Ureter (tissue), 1 donor: ENCODE data around the gene SUMO3. TPM values are rescaled to one million over a fixed set of nuclear protein-coding genes. Genes with fewer than 3 reads are reported as not detected.
A peak's percentile ranks its signal among the peaks of the same experiment; 100 is the strongest.

Source experiments
- DNase-seq: peaks from one replicate; pipeline ENCODE4 v3.0.0-alpha.2; 2020; ENCODE audit warnings: low spot score
- total RNA-seq: library from RNA; stranded (reverse); gene quantifications from one replicate; pipeline ENCODE4 v1.2.4, GENCODE V29; 2023
- donor health status: DM: yes; HTN: yes; CAD: no.

Gene SUMO3
- total RNA-seq = 73.4 TPM

DNA sequence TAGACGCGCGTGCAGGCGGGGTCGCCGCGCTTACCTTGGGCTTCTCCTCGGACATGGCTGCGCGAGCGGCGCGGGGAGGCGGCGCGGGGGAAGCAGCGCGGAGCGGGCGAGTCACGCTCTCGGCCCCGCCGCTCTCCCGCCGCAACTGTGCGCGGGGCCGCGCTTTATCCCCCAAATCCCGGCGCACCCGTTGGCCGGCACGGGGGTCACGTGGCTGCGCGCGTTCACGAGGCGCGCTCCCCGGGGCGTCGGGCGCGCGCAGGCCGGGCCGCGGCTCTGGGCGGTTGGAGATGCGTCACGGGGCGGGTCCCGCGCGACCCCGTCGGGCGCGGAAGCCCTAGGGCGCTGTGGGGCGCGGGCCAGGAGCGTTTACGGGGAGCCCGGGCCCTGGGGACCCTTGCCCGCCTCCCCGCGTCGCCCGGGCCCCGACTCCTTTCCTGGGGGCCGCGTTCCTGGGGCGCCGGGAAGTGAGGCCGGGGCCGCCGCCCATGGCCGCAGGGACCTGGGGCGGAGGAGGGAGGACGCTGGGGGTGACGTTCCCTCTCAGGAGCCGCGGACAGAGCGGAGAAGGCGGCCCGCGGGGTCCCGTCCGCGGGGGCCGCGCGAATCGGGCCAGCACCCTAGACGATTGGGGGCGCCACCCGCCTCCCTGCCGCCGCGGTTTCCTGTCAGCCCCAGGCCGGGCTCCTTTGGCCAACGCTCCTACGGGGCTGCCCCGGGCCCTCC is at the start of gene SUMO3:
TSS of gene SUMO3 (minus strand) at position 149 of the 726 bp plus-strand sequence. CDS start at position 55, 94 bp downstream.
- peak; percentile 81 for DNase-seq

DNA sequence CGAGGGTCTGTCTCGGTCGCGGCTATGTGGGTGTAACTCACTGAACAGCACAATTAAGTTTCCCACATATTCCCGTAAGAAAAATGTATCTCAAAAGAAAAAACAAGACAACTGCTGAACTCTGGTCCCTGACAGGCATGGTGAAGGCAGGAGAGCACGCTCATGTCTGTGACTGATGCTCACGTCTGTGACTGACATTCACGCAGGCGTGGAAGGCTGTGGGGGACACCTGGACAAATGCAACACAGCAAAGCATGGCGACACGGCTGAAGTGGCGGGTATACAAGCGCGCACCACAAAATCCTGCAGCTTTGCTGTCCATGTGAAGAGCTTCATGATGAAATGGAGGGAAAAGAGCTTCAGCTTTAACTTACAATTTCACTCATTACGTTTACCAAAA is 49.6 kb upstream of the SUMO3 start:
- no peak for DNase-seq

DNA sequence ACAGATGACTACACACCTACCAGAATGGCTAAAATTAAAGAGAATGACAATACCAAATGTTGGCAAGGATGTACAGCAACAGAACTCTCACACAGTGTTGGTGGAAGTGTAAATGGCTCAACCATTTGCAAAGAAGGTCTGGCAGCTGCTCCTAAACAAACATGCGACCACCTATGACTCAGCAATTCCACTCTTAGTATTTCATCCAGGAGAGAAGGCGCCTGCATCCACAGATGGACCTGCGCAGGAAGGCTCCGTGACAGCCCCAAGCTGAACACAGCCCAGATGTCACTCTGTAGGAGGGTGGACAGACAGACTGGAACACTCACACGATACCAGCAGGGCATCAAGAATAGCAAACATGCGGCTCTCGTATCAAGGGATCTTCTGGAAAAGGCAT is 48.9 kb upstream of the SUMO3 start:
- no peak for DNase-seq

DNA sequence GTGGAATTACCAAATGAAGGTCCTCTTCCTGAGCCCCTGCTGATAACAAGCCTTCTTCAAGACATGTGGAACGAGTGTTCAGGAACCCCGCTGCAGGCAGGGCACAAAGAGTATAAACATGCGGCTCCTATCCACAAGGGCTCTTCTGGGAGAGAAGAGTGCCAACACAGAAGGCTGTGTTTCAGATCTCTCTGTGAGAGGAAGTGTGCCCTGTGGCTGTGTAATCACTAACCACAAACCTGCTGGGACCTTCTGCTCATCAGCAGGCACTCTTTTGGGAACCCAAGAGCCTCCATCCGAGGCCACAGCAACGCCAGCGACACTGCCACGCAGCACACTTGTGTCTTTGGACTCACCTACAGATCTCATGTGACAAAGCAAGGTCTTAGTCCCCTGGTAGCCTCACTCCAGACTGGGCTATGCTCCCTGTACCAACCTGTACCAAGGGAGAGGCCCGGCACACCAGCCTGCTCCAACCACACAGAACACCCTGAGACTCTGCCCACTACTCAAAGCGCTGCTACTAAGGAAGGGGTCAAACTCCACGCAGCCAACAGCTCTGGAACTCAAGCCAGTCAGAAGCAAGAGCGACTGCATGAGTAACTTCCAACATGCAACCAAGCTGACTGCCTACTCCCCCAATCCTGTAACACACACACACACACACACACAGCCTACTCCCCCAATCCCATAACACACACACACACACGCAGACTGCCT is 47.9 kb upstream of the SUMO3 start:
- DNase-seq = no peak

DNA sequence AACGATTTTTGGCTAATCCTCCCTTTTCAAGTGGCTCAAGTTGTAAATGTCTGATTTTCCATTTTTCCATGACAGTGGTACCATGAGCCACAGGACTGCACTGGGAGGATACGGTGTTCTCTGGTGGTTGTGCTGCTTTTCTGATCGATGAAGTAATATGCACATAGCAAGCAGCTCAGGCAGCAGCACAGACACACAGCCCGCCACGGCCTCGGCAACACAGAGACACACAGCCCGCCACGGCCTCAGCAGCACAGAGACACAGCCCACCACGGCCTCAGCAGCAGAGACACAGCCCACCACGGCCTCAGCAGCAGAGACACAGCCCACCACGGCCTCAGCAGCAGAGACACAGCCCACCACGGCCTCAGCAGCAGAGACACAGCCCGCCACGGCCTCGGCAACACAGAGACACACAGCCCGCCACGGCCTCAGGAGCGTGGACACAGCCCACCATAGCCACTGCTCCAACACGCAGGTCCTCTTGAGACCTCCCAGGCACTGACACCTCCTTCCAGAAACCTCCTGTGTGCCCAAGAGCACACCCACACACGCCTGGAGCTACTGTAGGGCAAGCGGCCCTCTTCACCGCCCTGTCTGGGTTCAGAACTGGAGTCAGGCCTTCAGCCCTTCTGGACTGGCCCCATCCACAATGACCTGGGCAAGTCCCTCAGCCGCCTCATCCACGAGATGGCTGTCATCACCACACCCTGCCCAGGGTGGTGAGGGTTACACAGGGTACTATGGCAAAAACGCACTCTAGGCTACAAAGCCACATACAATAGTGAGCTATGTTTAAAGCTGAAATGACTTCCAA is 45.2 kb upstream of the SUMO3 start:
- no peak for DNase-seq

DNA sequence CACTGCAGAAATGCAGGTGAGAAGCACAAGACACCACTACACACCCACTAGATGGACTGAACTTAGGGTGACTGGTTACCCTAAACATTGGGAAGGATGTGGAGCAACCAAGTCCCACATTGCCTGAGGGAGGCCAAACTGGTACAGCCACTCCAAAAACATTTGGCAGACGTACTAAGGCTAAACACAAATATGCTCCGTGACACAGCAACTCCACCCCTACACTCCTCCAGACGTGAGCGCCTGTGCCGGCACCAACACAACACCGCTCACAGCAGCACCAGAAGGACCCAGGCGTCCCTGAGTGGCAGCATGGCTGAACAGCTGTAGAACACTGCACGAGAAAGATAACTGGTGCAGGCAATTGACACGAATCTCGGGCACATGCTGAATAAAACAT is 40.9 kb upstream of the SUMO3 start:
- no peak for DNase-seq

DNA sequence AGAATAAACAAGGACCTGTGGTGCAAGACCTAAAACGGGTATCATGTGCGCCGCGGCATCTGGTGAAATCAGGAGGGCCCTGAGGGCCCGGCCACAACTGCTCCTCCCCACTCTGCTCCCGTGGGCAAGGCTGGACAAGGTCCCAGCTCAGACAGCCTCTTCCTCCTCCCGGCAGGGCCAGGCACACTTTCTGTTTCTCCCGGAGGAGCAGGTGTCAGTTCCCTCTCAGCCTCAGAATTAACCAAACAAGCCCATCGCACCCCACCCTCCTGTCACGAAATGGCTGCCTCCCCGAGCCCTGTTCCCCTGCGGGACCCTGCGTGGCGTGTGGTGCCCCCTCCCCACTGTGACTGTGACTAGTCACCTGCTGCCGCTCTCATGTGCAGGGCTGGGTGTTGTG is 40.4 kb upstream of the SUMO3 start:
- DNase-seq = no peak

DNA sequence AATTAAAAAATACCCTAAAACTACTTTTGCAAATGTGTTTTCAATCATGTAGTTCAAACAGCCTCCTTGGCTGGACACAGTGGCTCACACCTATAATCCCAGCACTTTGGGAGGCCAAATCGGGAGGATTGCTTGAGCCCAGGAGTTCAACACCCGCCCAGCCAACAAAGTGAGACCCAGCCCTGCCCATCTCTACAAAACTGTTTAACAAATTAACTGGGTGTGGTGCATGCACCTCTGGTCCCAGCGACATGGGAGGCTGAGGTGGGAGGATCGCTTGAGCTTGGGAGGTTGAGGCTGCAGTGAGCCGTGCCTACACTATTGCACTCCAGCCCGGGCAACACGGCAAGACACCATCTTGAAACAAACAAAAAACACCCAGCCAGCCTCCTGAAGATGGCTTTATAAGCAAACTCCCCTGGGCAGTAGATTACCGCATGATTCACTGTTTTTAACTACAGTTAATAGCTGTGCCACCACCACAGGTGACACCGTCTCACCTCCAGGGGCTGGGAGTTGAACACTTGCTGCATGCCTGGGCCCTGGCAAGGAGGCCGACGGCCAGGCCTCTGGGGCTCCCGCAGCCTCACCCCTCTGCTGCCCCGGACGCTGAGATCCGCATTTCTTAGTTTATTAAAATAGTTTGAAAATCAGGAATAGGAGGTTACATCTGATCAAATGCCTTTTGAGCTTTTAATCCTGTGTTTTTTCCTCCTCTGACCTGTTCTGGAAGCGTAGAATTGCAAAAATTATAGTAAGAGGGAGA is 39.4 kb upstream of the SUMO3 start:
- DNase-seq = no peak

DNA sequence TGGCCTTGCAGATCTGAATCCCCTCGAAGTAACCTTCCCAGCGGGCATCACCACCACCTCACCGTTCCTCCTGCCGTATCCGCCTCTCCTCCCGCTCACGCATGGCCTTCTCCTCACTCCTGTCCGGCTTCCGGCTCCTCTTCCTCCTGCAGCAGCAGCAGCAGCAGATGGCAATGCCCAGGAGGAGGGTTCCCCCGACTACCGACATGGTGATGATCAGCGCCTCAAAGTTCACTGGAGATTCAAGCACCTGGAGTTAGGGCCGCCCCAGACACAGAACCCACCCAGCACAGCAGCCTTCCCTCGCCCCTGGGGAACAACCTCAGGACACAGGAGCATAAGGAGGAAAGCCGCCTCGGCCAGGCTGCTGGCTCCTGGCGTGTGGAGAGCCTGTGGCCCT is 38.3 kb upstream of the SUMO3 start:
- DNase-seq = no peak

DNA sequence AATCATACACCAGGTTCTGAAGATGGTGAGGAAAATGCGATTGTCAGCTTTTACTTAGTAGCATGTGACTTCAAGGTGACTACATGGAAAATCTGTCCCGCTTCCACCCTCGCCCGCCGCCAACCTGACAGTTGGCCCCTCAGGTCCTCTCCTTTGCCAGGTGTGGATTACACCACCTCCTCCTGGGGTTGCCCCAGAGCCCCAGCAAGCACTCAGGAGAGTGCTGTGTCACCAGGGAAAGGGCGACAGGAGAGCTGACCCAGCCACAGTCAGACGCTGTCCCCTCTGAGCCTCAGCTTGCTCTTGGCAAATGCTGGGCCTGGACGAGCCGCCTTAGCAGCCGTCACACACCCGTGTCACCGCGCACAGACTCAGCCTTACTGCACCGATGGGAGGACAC is 37.7 kb upstream of the SUMO3 start:
- no peak for DNase-seq

DNA sequence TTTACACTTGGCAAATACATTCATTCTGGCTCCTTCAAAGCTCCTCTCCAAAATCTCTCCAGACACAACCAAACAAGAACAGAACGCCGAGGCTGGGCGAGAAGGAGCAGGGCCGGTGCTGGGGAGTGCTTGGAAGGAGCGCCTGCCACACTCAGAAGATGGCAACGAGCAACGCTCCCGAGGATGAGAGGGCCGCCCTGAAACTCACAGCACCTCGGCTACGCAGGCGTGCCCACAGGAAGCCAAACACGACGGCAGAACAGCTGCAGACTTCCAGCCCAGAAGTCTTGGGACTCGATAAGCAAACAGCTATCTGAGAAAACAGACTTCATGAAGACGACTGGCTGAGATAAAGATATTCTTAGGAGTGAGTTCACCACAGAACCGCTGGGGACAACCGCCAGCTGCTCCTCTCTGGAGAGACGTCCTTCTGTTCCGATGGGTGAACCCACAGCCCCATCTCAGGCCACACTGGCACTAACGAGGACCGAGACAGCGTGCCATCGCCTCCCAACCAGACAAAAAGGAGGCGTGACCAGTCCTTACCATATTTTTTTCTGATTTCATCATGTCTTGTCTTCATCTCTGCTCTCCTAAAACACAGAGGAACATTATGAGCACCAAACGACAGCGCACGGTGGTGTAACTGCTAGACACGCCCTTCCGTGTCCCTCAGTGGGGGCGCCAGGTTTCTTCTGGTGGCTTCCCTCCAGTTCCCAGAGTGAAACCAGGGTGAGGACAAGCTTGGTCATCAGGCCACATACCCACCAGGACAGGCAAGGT is 37.0 kb upstream of the SUMO3 start:
- no peak for DNase-seq

DNA sequence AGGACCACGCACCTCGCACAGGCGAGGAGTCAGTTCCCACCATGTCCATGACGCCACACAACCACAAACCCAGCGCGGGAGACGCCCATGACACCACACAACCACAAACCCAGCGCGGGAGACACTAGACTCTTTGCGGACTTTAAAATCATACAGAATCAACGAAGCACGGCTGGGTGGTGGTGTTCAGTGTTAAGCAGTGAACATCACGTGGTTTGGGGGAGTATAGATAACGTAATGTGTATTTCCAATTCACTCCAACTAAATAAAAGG is 36.5 kb upstream of the SUMO3 start:
- DNase-seq = no peak

DNA sequence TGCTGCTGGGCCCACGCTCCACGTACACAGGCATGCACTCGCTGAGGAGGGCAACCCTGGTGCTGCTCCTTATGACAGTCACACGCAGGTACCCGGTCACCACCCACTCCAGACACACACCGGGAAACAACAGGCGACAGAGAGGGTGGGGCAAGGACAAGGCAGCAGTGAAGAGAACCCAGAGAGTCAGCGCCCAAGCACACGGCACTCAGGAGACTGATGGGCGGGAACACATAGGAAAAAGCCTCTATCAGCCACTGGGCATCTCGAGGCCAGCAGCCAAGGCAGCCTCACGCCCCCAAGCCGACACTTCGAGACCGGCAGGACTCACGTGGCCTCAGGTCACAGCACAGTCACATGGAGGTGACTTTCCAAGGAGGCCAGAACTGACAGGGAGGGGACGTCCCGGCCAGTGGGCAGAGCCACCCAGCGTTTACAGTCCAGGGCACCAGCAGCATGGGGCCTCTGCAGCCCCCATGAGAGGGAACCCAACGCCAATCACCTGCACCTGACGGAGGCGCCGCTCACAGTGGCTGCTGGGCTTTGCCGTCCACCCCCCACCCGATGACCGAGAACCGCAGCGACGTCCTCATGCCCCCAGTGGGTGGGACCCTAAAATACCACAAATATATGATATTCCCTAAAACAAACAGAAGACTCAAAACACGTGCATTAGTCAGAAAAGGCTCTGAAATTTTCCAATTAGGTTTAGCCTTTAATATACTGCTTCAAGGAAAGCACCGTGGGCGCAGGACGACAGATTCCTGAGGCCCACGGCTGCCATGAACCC is 35.9 kb upstream of the SUMO3 start:
- DNase-seq = no peak

DNA sequence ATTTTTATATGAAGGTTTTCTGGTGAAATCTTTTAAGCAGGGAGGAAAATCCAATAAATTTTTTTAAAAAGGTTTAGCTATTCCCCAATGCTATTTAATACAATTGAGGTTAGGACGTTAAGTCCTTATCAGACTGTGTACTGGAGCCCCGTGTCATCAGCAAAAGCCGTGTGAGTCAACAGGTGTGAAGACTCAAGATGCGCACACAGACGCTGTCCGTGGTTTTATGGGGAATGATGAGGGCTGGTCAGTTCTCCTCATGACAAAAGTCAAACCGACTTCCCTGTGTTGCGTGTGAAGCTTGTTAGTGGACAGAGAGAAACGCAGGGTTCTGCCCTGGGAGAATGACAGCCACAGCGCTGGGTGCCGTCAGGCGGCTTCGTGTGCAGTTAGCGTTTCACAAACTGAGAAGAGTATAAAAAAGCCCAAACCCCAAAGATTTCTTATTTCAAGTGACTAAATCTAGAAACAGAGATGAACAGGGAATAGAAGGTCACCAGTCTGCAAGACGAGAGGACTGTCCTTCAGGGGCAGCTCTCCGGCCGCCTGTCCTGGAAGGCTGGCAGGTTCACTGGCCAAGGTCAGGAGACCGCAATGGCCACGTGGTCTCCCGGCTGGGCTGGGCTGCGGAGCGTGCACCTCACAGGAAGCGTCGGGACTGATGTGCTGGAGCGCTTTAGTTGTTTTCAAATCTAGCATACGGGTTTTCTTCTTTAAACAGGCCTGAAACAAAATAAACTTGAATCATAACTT is 33.2 kb upstream of the SUMO3 start:
- DNase-seq = no peak

DNA sequence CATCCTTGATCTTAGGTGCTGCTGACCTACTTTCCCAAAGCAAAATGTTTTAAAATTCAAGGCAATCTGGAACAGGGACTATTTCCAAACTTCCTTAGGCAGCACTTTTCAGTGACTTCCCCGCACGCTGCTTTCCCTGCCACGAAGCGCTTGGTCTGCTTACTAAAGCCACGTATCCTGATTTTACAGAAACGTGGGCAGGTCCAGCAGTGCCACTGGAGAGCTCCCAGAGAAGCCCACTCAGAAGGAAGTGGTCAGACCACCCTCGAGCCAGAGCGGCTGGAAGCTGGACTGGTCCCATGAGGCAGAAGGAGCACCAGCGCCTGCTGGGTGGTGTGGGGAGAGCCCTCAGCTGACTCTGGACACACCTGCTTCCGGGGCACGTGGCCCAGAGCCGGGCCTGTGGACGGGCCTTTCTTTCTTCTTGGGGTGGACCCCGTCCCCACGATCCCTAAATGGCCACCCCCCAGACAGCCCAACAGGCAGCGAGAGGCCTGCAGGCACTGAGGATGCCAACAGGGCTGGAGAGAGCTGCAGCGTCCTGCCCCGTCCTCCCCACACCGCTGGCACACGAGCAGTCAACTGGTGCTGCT is 32.4 kb upstream of the SUMO3 start:
- DNase-seq = no peak

DNA sequence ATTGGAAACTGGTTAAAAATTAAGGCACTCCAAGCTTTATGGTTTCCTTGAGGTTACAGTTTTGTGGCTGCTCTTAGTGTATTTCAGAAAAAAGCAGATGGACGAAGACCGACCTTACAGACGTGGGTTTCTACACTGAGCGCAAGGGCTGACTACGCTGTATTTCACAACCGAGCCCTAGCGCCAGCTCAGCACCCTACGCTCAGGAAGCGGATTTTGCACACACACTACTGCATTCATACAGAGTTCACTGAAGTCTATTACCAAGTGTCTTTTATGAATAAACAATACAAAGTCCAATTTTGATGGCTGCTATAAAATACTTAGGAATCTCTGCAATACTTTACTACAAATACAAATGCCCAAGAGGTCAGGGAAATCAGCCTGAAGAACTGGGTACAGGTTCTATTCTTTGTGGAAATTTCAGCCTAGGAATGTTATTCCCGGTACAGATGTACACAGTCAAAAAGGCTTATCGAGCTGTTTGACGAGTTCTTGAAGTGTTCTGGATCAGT is 31.8 kb upstream of the SUMO3 start:
- no peak for DNase-seq

DNA sequence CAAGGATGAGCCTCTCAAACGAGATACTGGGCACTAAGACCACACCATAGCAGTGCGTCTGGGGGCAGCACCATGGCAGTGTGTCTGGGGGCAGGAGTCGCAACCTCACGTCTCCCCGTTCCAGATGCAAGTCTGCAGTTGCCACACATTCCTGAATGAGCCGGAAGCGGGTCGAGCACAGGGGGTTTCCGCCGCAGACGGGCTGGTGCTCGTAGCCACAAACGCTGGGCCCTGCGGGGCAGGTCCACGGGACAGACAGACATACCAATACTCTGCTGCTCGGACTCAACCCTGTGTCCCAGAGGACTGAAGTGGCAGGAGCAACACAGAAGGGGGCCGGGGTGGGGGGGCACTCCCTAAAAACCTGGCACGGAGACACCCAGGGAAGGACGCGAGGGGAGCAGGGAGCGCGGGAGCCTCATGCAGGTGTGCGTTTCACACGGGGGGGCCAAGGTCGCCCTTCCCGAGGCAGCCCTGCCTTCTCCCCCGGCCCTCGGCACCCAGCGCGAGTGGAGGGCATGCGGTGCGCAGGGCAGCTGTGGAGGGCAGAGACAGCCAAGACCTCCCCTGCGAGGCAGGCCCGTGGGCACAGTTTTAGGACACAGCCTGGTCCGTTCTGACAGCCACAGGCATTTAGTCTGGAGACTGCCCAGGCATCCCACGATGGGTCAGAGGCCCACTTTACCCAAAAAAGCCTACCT is 31.1 kb upstream of the SUMO3 start:
- DNase-seq = no peak

DNA sequence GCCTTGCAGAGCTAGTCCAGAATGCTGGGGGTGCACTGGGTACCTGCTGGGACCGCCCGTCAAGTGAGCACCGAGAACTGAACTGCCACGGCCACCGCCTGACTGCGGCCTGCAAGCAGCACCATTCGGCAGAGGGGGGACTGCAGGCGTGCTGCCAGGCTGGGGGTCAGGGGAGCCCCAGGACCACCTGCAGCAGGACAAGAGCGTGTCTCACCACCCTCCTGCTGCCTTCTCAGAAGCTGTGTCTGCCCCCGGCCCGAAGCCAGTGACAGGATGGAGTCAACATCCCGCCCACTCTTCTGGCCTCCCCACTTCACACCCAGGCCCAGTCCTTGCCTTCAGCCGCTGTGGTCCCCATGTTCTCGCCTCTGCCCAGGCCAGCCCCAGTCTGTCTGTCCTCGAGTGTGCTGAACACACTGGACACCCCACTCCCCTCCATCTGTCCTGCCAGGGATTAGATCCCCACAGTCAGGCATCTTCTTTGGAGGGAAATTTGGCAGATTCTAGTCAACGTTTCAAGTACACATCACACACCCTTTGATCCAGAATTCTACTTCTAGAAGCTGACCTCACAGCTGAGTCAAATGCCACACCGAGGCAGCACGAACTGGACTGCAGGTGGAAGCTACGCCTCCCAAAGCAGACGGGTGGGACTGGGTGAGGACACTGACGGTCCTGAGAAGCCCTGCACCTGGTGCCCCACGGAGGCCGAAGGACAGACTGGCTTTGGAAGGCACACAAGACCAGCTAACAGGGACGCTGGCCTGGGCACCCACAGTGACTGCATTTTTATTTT is 29.6 kb upstream of the SUMO3 start:
- DNase-seq = no peak
